CD1c-positive myeloid dendritic cell (primary cell): ENCODE measurements around the gene OSBPL7.
A peak's percentile ranks its signal among the peaks of the same experiment; 100 is the strongest.

Source experiments
- DNase-seq: peaks from one replicate; pipeline ENCODE4 v3.0.0-alpha.2; 2016; ENCODE audit errors: extremely low spot score

Gene OSBPL7

GRCh38 chr17:47847341-47848197 lies 26.0 kb upstream of the OSBPL7 start:
- peak; percentile 23 for DNase-seq

GRCh38 chr17:47846716-47847340 lies 25.2 kb upstream of the OSBPL7 start:
- DNase-seq: no peak

- DNase-seq: no peak
These were observed 24.1 kb upstream of the OSBPL7 start for GRCh38 chr17:47845716-47846075.

GRCh38 chr17:47844814-47845715 lies 23.5 kb upstream of the OSBPL7 start:
- DNase-seq: peak; percentile 23

GRCh38 chr17:47844227-47844626 lies 22.6 kb upstream of the OSBPL7 start:
- no peak for DNase-seq

- DNase-seq: no peak
These were observed 21.8 kb upstream of the OSBPL7 start for GRCh38 chr17:47843391-47843730.

GRCh38 chr17:47841488-47842291 lies 20.1 kb upstream of the OSBPL7 start:
- DNase-seq: no peak

GRCh38 chr17:47840742-47841487 lies 19.3 kb upstream of the OSBPL7 start, which contains the start of gene SCRN2:
Gene SCRN2, minus strand, starts transcription at chr17:47841273. Its CDS starts 430 bp downstream, at chr17:47840843.
- DNase-seq: peak; percentile 89

GRCh38 chr17:47840001-47840741 lies 18.6 kb upstream of the OSBPL7 start:
- DNase-seq: no peak

GRCh38 chr17:47839071-47839470 lies 17.5 kb upstream of the OSBPL7 start:
- no peak for DNase-seq

- no peak for DNase-seq
These were observed 17.0 kb upstream of the OSBPL7 start for GRCh38 chr17:47838636-47839035.

GRCh38 chr17:47837401-47838039 lies 15.9 kb upstream of the OSBPL7 start:
- no peak for DNase-seq

GRCh38 chr17:47836601-47837000 lies 15.0 kb upstream of the OSBPL7 start:
- DNase-seq: no peak

GRCh38 chr17:47834756-47835155 lies 13.2 kb upstream of the OSBPL7 start:
- peak; percentile 26 for DNase-seq

GRCh38 chr17:47831934-47832327 lies 10.3 kb upstream of the OSBPL7 start:
- peak; percentile 90 for DNase-seq

GRCh38 chr17:47831003-47831933 lies 9.7 kb upstream of the OSBPL7 start, which contains the start of the genes LRRC46 and MRPL10:
Gene LRRC46, plus strand, starts transcription at chr17:47831670. Its CDS starts 320 bp downstream, at chr17:47831990.
Gene MRPL10, minus strand, starts transcription at chr17:47831541. Its CDS starts 30 bp downstream, at chr17:47831511.
- DNase-seq: peak; percentile 97

- no peak for DNase-seq
These were observed 8.9 kb upstream of the OSBPL7 start for GRCh38 chr17:47830396-47831002.

GRCh38 chr17:47829870-47830269 lies 8.3 kb upstream of the OSBPL7 start:
- peak; percentile 52 for DNase-seq
